ENCODE measurements around the gene CDYL2. TPM values are rescaled to one million over a fixed set of nuclear protein-coding genes. Genes with fewer than 3 reads are reported as not detected.

The CDYL2 gene
- total RNA-seq, 4 donors from 2014 or later: 0.80 to 3.5 (median 2.3) TPM

- no peak overlapping the region for H3K27ac ChIP-seq
- TF ChIP-seq CTCF (IDR thresholded peaks at IDR 0.05) (no peak), EP300 (IDR thresholded peaks at IDR 0.05; ENCODE audit: low read depth) (no peak), POLR2AphosphoS5 (IDR thresholded peaks at IDR 0.05) (no peak), POLR2A (IDR thresholded peaks at IDR 0.05) (no peak)
- H3K36me3 ChIP-seq: no peaks in the 10 kb centered on the region
- DNase-seq: no peak
- H3K27me3 ChIP-seq: no peaks in the 10 kb centered on the region
- no peaks in the 10 kb centered on the region for H3K4me1 ChIP-seq
- WGBS, 2 donors (ENCODE audit: low coverage in 1 of 2): 94 to 100% methylated on average over 1 of the region's 1 CpG
- H3K9me3 ChIP-seq: peaks cover 7 to 8% of the 10 kb centered on the region in 2 donors
- intact Hi-C loops (cut with DNase I; ENCODE audit: low total_unique reads): no loop called here
- H3K4me3 ChIP-seq: no peak overlapping the region
- in situ Hi-C loops (cut with MboI; ENCODE audit: low pct_ligation_motif_present in 1 of 4, low pct_unique_long_range_greater_than_20kb in 1 of 4, low sequenced_read_pairs in 3 of 4): no loop called here
Observed at GRCh38 chr16:80775450-80775849, 28.9 kb downstream of the CDYL2 start.

- 71 to 88% methylated on average over 1 of the region's 1 CpG for WGBS, 2 donors (ENCODE audit: low coverage in 1 of 2)
Observed at GRCh38 chr16:80766798-80767197, 37.6 kb downstream of the CDYL2 start.

GRCh38 chr16:80759419-80760162 is 44.8 kb downstream of the CDYL2 start:
- intact Hi-C loops (cut with DNase I; ENCODE audit: low total_unique reads) (no loop called here), in situ Hi-C loops (cut with MboI; ENCODE audit: low pct_ligation_motif_present in 1 of 4, low pct_unique_long_range_greater_than_20kb in 1 of 4, low sequenced_read_pairs in 3 of 4) (no loop called here)
- 50 to 58% methylated on average over 6 of the region's 6 CpGs for WGBS, 2 donors (ENCODE audit: low coverage in 1 of 2)
- Histone ChIP-seq H3K27me3 (no peaks in the 10 kb centered on the region), H3K27ac (no peak overlapping the region), H3K9me3 (no peaks in the 10 kb centered on the region), H3K4me1 (no peaks in the 10 kb centered on the region), H3K4me3 (no peak overlapping the region), H3K36me3 (no peaks in the 10 kb centered on the region)
- TF ChIP-seq POLR2A (IDR thresholded peaks at IDR 0.05): no peak
- DNase-seq: no peak

More at GRCh38 chr16:80766798-80767197, 37.6 kb downstream of the CDYL2 start:
- H3K4me1 ChIP-seq: no peaks in the 10 kb centered on the region
- in situ Hi-C loops (cut with MboI; ENCODE audit: low pct_ligation_motif_present in 1 of 4, low pct_unique_long_range_greater_than_20kb in 1 of 4, low sequenced_read_pairs in 3 of 4) (no loop called here), intact Hi-C loops (cut with DNase I; ENCODE audit: low total_unique reads) (no loop called here)
- no peak overlapping the region for H3K27ac ChIP-seq
- no peak for DNase-seq
- H3K4me3 ChIP-seq: no peak overlapping the region
- no peaks in the 10 kb centered on the region for H3K27me3 ChIP-seq
- TF ChIP-seq POLR2A (IDR thresholded peaks at IDR 0.05): no peak
- no peak for TF ChIP-seq POLR2AphosphoS5 (IDR thresholded peaks at IDR 0.05)
- TF ChIP-seq CTCF (IDR thresholded peaks at IDR 0.05): no peak
- TF ChIP-seq EP300 (IDR thresholded peaks at IDR 0.05; ENCODE audit: low read depth): no peak
- peaks cover 10 to 14% of the 10 kb centered on the region in 2 donors for H3K9me3 ChIP-seq
- H3K36me3 ChIP-seq: no peaks in the 10 kb centered on the region

GRCh38 chr16:80754476-80754875 is 49.9 kb downstream of the CDYL2 start:
- WGBS, 2 donors (ENCODE audit: low coverage in 1 of 2): 88 to 93% methylated on average over 5 of the region's 5 CpGs
- Histone ChIP-seq H3K9me3 (no peaks in the 10 kb centered on the region), H3K36me3 (no peaks in the 10 kb centered on the region), H3K4me1 (peaks cover 0 to 8% (median 3%) of the 10 kb centered on the region in 4 donors), H3K27me3 (no peaks in the 10 kb centered on the region), H3K4me3 (no peak overlapping the region), H3K27ac (no peak overlapping the region)
- intact Hi-C loops (cut with DNase I; ENCODE audit: low total_unique reads) (no loop called here), in situ Hi-C loops (cut with MboI; ENCODE audit: low pct_ligation_motif_present in 1 of 4, low pct_unique_long_range_greater_than_20kb in 1 of 4, low sequenced_read_pairs in 3 of 4) (no loop called here)
- TF ChIP-seq POLR2A (IDR thresholded peaks at IDR 0.05) (no peak), CTCF (IDR thresholded peaks at IDR 0.05) (no peak), POLR2AphosphoS5 (IDR thresholded peaks at IDR 0.05) (no peak), EP300 (IDR thresholded peaks at IDR 0.05; ENCODE audit: low read depth) (no peak)
- DNase-seq: no peak
